Body of pancreas (tissue), 4 donors: ENCODE results near the gene DMRT3. TPM values are rescaled to one million over a fixed set of nuclear protein-coding genes. Genes with fewer than 3 reads are reported as not detected.

Experiments used
- ATAC-seq: fragments of 150-250 bp; one replicate; pipeline ENCODE4 v1.9.1; 2016
- DNase-seq, 4 donors: peaks; one replicate each; pipeline ENCODE4 v3.0.0-alpha.2; 2019
- H3K27ac ChIP-seq, 4 donors: fragments of 200-600 bp; sonication (generic); 1 replicate in 3 of 4; 2 replicates in 1 of 4; pipeline versions ENCODE4 v1.5.1 to v1.6.1; 2016 to 2019; ENCODE audit warnings: mild to moderate bottlenecking in 1 of 4, mixed read lengths in 1 of 4, moderate library complexity in 1 of 4
- H3K27me3 ChIP-seq, 2 donors: fragments of 200-600 bp; sonication (generic); one replicate each; pipeline ENCODE4 v1.6.0; 2016; ENCODE audit warnings: mild to moderate bottlenecking in 1 of 2
- H3K36me3 ChIP-seq, 2 donors: fragments of 200-600 bp; sonication (generic); replicated peaks in 1 of 2; 2 replicates each; pipeline ENCODE4 v1.5.1; 2016; ENCODE audit warnings: low read depth in 2 of 2; ENCODE audit not compliant: insufficient read depth in 1 of 2
- H3K4me1 ChIP-seq: fragments of 200-600 bp; sonication (generic); one replicate; pipeline ENCODE4 v1.6.0; 2016
- H3K4me3 ChIP-seq, 2 donors: fragments of 200-600 bp; sonication (generic); 1 replicate in 1 of 2; 2 replicates in 1 of 2; pipeline ENCODE4 v1.5.1; 2016 to 2019
- H3K9me3 ChIP-seq, 3 donors: fragments of 200-600 bp; sonication (generic); 1 replicate in 2 of 3; 2 replicates in 1 of 3; pipeline ENCODE4 v1.5.1; 2016
- POLR2A ChIP-seq, 3 donors: fragments of 450-650 bp; IDR thresholded peaks; one replicate each; pipeline ENCODE4 v1.6.1; 2016; ENCODE audit warnings: antibody characterized with exemption in 3 of 3, mild to moderate bottlenecking in 2 of 3
- WGBS, 2 donors: methylation state at CpG; one replicate each; pipeline ENCODE4 v1.1.5; 2017; 5-methylcytosine and 5-hydroxymethylcytosine counted together
- intact Hi-C: fragments of 100-400 bp; cut with DNase I; formaldehyde crosslinking; loops from one replicate; pipeline ENCODE4 v1.15.1; 2023
- total RNA-seq, 2 donors: library from RNA; depleted of rRNA; stranded (reverse); fragments of >200 nt; gene quantifications; one replicate each; pipeline ENCODE4 v1.1.0, GENCODE V29; 2016
- TF ChIP-seq, protein P1 (sequence below), 7 experiments: fragments of 450-650 bp in 4 of 7; fragments of 200-600 bp in 3 of 7; sonication (generic) in 3 of 7; IDR thresholded peaks; one replicate each; pipeline ENCODE4 v1.5.1; 2016 to 2019; ENCODE audit warnings: antibody characterized with exemption in 7 of 7

Gene DMRT3
- not detected for total RNA-seq

DNA sequence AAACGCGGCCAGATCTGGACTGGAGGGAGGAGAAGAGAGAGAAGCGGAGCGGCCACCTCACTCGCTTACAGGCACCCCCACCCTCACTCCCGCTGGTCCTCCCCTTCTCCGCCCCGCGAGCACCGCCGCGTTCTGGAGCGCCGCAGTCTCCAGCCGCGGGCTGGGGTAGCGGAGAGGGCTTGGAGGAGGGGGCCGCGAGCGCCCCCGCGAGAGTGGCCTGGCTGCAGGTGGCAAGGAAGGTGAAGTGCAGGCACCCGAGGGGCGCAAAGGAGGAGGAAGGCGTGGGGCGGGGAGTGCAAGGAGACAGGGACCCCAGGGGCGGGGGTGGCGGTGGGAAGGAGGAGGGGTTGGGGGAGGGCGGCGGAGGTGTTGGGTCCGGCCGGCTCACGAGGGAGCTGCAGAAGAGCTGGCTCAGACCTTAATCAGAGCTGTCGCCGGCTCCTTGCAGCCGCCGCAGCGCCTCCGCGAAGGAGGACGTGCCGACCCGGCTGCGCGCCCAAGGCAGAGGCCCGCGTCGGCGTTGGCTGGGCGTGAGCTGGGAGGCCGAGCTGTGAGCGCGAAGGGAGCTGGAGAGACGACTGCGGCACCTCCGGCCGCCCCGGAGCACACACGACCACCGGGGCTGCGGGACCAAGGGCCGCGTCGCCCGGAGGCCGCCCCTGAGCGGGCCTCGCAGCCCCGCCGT lies at the start of gene DMRT3:
TSS of gene DMRT3 (plus strand) at position 398 of the 685 bp plus-strand sequence. CDS start 347 bp downstream, outside the sequence.
- H3K4me1 ChIP-seq: peaks cover 25% of the 10 kb centered on the region
- no peak for ATAC-seq
- intact Hi-C loops: no loop called here
- no peaks in the 10 kb centered on the region for H3K36me3 ChIP-seq
- no peak within 1 kb of the TSS for H3K4me3 ChIP-seq
- H3K27me3 ChIP-seq: peaks cover 0 to 26% of the 10 kb centered on the region in 2 donors
- no peak for DNase-seq
- H3K27ac ChIP-seq: no peak within 1 kb of the TSS
- H3K9me3 ChIP-seq: no peaks in the 10 kb centered on the region
- WGBS, 2 donors: 2 to 7% methylated on average over 14 to 66 of the region's 70 CpGs
- TF ChIP-seq POLR2A (IDR thresholded peaks at IDR 0.05): no peak
- TF ChIP-seq, protein P1, sequence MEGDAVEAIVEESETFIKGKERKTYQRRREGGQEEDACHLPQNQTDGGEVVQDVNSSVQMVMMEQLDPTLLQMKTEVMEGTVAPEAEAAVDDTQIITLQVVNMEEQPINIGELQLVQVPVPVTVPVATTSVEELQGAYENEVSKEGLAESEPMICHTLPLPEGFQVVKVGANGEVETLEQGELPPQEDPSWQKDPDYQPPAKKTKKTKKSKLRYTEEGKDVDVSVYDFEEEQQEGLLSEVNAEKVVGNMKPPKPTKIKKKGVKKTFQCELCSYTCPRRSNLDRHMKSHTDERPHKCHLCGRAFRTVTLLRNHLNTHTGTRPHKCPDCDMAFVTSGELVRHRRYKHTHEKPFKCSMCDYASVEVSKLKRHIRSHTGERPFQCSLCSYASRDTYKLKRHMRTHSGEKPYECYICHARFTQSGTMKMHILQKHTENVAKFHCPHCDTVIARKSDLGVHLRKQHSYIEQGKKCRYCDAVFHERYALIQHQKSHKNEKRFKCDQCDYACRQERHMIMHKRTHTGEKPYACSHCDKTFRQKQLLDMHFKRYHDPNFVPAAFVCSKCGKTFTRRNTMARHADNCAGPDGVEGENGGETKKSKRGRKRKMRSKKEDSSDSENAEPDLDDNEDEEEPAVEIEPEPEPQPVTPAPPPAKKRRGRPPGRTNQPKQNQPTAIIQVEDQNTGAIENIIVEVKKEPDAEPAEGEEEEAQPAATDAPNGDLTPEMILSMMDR (IDR thresholded peaks at IDR 0.05): no peak

DNA sequence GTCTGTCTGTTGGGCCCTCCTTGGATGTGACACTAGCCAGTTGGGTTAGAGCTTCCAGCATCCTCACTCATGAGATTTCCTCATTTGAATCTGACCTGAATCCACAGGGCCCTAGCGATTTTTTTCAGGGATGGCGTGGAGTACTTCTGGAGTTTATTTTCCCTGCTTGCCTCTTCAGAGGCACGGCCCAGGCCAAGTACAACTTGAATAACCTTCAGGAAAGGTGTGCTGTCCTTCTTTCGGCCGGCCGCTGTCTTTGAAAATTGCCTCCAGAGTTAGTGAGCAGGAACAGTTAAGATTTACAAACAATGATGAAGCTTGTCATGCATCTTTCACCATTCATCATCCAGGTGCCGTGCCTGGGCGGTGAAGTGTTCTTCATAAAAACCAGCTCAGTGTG lies 49.5 kb upstream of the DMRT3 start:
- Histone ChIP-seq H3K4me3 (no peak overlapping the region), H3K27ac (no peak overlapping the region), H3K27me3 (no peaks in the 10 kb centered on the region), H3K4me1 (no peaks in the 10 kb centered on the region), H3K36me3 (no peaks in the 10 kb centered on the region), H3K9me3 (no peaks in the 10 kb centered on the region)
- intact Hi-C loops: no loop called here
- DNase-seq: no peak
- ATAC-seq: no peak
- TF ChIP-seq, protein P1 (IDR thresholded peaks at IDR 0.05): no peak
- no peak for TF ChIP-seq POLR2A (IDR thresholded peaks at IDR 0.05)
- WGBS, 2 donors: 79 to 81% methylated on average over 8 of the region's 8 CpGs

- Histone ChIP-seq H3K27me3 (no peaks in the 10 kb centered on the region), H3K27ac (no peak overlapping the region), H3K9me3 (no peaks in the 10 kb centered on the region), H3K4me3 (no peak overlapping the region), H3K4me1 (no peaks in the 10 kb centered on the region), H3K36me3 (no peaks in the 10 kb centered on the region)
- DNase-seq (peak in 3 of 4 donors; percentile 15 to 17 (median 17)), ATAC-seq (no peak)
- intact Hi-C loops: no loop called here
- TF ChIP-seq, protein P1 (IDR thresholded peaks at IDR 0.05): peak in 6 of 7 experiments; percentile 19 to 56 (median 31)
- no peak for TF ChIP-seq POLR2A (IDR thresholded peaks at IDR 0.05)
- WGBS, 2 donors: 53 to 58% methylated on average over 6 of the region's 6 CpGs
Measured at GRCh38 chr9:928363-929042, 48.0 kb upstream of the DMRT3 start.

GRCh38 chr9:929719-930118 lies 46.7 kb upstream of the DMRT3 start:
- no peaks in the 10 kb centered on the region for H3K27me3 ChIP-seq
- no peak for TF ChIP-seq POLR2A (IDR thresholded peaks at IDR 0.05)
- TF ChIP-seq, protein P1 (IDR thresholded peaks at IDR 0.05): no peak

More at GRCh38 chr9:929719-930118, 46.7 kb upstream of the DMRT3 start:
- Histone ChIP-seq H3K36me3 (no peaks in the 10 kb centered on the region), H3K4me1 (no peaks in the 10 kb centered on the region), H3K27ac (no peak overlapping the region), H3K4me3 (no peak overlapping the region), H3K9me3 (no peaks in the 10 kb centered on the region)
- ATAC-seq: no peak
- no peak for DNase-seq
- intact Hi-C loops: no loop called here
- WGBS, 2 donors: 81 to 88% methylated on average over 4 of the region's 4 CpGs
